Measurements from ENCODE around the gene JHY. TPM values are rescaled to one million over a fixed set of nuclear protein-coding genes. Genes with fewer than 3 reads are reported as not detected.

The JHY gene
- total and polyA plus RNA-seq, 2 of the 8 experiments (the other 6 are each of a cell fraction or from before 2014, with no cell fraction given), result 0.29 to 0.91 TPM

DNA sequence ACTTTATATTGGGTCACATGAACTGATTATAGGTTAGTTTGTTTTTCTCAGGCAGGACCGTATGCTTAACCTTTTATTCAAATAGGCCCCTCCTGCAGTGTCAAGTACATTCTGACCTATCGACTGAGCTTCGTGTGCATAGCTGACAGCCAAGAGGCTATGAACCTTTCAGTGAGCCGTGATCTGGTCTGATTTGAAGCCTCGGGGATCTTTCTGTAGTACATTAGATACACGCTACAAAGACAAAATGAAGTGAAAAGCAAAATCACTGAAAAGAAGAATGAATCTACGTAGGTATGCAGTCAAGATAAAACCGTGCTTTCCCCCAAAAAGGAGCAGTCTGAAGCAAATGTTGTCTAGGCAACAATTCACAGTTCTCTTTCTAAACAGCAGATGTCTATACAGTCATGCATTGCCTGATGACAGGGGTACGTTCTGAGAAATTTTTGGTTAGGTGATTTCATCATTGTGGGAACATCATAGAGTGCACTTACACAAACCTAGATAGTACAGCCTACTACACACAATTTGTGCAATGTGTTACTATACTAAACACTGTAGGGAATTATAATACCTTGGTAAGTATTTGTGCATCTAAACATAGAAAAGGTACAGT lies 18.1 kb downstream of the JHY start (continued):
- TF ChIP-seq, protein P1, sequence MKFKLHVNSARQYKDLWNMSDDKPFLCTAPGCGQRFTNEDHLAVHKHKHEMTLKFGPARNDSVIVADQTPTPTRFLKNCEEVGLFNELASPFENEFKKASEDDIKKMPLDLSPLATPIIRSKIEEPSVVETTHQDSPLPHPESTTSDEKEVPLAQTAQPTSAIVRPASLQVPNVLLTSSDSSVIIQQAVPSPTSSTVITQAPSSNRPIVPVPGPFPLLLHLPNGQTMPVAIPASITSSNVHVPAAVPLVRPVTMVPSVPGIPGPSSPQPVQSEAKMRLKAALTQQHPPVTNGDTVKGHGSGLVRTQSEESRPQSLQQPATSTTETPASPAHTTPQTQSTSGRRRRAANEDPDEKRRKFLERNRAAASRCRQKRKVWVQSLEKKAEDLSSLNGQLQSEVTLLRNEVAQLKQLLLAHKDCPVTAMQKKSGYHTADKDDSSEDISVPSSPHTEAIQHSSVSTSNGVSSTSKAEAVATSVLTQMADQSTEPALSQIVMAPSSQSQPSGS (IDR thresholded peaks at IDR 0.05; ENCODE audit: low read length), result no peak
- no peak for TF ChIP-seq TEAD4 (IDR thresholded peaks at IDR 0.05; ENCODE audit: low read depth, low read length)
- TF ChIP-seq FOSL1 (IDR thresholded peaks at IDR 0.05; ENCODE audit: insufficient read depth, low read depth, low read length), result no peak
- TF ChIP-seq HDAC6 (IDR thresholded peaks at IDR 0.05; ENCODE audit: low read depth, low read length), result no peak
- TF ChIP-seq, protein P2, sequence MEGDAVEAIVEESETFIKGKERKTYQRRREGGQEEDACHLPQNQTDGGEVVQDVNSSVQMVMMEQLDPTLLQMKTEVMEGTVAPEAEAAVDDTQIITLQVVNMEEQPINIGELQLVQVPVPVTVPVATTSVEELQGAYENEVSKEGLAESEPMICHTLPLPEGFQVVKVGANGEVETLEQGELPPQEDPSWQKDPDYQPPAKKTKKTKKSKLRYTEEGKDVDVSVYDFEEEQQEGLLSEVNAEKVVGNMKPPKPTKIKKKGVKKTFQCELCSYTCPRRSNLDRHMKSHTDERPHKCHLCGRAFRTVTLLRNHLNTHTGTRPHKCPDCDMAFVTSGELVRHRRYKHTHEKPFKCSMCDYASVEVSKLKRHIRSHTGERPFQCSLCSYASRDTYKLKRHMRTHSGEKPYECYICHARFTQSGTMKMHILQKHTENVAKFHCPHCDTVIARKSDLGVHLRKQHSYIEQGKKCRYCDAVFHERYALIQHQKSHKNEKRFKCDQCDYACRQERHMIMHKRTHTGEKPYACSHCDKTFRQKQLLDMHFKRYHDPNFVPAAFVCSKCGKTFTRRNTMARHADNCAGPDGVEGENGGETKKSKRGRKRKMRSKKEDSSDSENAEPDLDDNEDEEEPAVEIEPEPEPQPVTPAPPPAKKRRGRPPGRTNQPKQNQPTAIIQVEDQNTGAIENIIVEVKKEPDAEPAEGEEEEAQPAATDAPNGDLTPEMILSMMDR (IDR thresholded peaks at IDR 0.05; ENCODE audit: control extremely low read depth in 1 of 3, insufficient read depth in 1 of 3, low read depth in 1 of 3, low read length in 3 of 3), result no peak
- TF ChIP-seq CEBPB (IDR thresholded peaks at IDR 0.05; ENCODE audit: low read depth, low read length), result no peak
- no peak for TF ChIP-seq BACH1 (IDR thresholded peaks at IDR 0.05; ENCODE audit: low read length)
- no peak for TF ChIP-seq YY1 (IDR thresholded peaks at IDR 0.05; ENCODE audit: low read depth, low read length)

All from H1 (cell line).